ENCODE measurements around the gene S100P. TPM values are rescaled to one million over a fixed set of nuclear protein-coding genes. Genes with fewer than 3 reads are reported as not detected.

S100P gene
- polyA plus RNA-seq, 1 experiment: 0.06 TPM

DNA sequence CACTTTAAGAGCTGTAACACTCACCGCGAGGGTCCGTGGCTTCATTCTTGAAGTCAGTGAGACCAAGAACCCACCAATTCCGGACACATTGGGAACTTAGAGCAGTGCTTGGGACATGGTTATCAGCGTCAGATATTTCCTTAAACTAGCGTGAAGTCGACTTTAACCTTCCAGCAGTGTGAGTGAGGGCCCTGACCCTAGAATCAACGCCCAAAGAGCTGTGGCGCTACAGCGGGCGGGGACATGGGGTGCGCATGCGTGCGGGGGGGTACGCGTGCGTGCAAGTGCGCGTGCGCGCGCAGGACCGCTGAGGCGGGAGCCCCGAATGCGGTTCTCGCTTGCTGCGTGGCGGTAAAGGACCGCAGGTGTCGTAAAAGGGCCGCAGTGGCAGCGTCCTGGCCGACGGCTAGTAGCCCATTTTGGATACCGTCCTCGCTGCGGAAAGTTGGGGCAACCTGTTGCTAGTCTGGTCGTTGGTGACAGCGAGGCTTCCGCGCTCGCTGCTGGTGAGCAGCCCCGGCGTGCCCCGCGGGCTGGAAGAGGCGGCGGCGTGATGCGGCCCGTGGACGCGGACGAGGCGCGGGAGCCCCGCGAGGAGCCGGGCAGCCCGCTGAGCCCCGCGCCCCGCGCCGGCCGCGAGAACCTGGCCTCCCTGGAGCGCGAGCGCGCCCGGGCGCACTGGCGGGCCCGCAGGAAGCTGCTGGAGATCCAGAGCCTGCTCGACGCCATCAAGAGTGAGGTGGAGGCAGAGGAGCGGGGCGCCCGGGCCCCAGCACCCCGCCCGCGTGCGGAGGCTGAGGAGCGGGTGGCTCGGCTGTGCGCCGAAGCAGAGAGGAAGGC is 19.8 kb upstream of the S100P start:
- Histone ChIP-seq H3K4me3 (ENCODE audit: low read depth, low read length) (peak overlapping the region; percentile 63), H3K27me3 (ENCODE audit: control insufficient read depth, insufficient read depth, low read length) (no peaks in the 10 kb centered on the region), H3K36me3 (ENCODE audit: control insufficient read depth, insufficient read depth, low read length) (peaks cover 2% of the 10 kb centered on the region; the same call in 1 of the 2 replicates)
- ChIA-PET POLR2A (interaction anchor here (0.6 to 0.8 kb wide), 2 partner anchors 15 to 43 kb away, joined by 3 to 4 read pairs; no protein-coding TSS in a partner anchor), CTCF (interaction anchor here (0.6 to 2.4 kb wide), 6 partner anchors 9 to 582 kb away, joined by 3 to 7 read pairs (median 4); no protein-coding TSS in a partner anchor)
- peak; percentile 77 for DNase-seq (ENCODE audit: low read depth)
- TF ChIP-seq, protein P1, sequence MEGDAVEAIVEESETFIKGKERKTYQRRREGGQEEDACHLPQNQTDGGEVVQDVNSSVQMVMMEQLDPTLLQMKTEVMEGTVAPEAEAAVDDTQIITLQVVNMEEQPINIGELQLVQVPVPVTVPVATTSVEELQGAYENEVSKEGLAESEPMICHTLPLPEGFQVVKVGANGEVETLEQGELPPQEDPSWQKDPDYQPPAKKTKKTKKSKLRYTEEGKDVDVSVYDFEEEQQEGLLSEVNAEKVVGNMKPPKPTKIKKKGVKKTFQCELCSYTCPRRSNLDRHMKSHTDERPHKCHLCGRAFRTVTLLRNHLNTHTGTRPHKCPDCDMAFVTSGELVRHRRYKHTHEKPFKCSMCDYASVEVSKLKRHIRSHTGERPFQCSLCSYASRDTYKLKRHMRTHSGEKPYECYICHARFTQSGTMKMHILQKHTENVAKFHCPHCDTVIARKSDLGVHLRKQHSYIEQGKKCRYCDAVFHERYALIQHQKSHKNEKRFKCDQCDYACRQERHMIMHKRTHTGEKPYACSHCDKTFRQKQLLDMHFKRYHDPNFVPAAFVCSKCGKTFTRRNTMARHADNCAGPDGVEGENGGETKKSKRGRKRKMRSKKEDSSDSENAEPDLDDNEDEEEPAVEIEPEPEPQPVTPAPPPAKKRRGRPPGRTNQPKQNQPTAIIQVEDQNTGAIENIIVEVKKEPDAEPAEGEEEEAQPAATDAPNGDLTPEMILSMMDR (IDR thresholded peaks at IDR 0.05; ENCODE audit: insufficient read depth, low read depth, low read length): 0 out of 2 replicates have a peak, but pooled peaks have one; percentile 4

DNA sequence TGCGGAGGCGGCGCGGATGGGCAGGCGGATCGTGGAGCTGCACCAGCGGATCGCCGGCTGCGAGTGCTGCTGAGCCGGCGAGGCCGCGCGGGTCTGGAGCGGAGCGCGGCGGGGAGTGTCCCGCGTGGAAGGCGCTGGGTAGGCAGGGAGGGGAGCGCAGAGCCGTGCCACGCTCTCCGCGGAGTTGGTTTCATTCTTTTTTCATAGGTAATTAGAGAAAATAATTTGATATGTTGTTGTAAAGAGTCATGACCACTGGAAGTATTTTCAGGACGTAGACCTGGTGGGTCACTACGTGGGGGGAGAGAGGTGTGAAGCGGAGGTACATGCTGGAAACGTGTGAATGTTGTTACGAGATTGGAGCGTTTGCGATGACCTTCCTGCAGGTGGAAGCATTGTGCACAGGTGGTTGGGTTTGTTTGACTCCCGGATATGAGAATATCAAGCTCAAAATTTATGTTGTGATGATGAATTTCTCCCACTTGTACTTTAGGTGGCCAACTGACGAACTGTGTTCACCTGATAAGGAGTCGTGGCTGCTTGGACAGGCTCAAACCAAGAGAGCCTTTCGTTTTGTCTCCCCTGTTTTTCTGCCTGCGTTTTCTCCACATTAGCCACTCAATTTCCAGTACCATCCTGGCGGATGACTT is 19.1 kb upstream of the S100P start:
- ChIA-PET CTCF (interaction anchor here (0.6 to 2.3 kb wide), 4 partner anchors 8 to 582 kb away, joined by 3 to 6 read pairs (median 4); no protein-coding TSS in a partner anchor), POLR2A (interaction anchor here (0.6 to 0.8 kb wide), 3 partner anchors 16 to 160 kb away, joined by 3 to 4 read pairs (median 3); no protein-coding TSS in a partner anchor)
- H3K27me3 ChIP-seq (ENCODE audit: control insufficient read depth, insufficient read depth, low read length): no peaks in the 10 kb centered on the region
- no peak for DNase-seq (ENCODE audit: low read depth)
- peaks cover 2% of the 10 kb centered on the region; the same call in 1 of the 2 replicates for H3K36me3 ChIP-seq (ENCODE audit: control insufficient read depth, insufficient read depth, low read length)
- TF ChIP-seq, protein P1 (IDR thresholded peaks at IDR 0.05; ENCODE audit: insufficient read depth, low read depth, low read length): peak; percentile 35; the same call in 1 of the 2 replicates
- peak overlapping the region; percentile 63 for H3K4me3 ChIP-seq (ENCODE audit: low read depth, low read length)

GRCh38 chr4:6676722-6677558 is 16.7 kb upstream of the S100P start:
- no peak overlapping the region for H3K4me3 ChIP-seq (ENCODE audit: low read depth, low read length)
- CTCF ChIA-PET: interaction anchor here (0.6 to 0.7 kb wide), 2 partner anchors 17 to 100 kb away, joined by 3 to 4 read pairs; no protein-coding TSS in a partner anchor

DNA sequence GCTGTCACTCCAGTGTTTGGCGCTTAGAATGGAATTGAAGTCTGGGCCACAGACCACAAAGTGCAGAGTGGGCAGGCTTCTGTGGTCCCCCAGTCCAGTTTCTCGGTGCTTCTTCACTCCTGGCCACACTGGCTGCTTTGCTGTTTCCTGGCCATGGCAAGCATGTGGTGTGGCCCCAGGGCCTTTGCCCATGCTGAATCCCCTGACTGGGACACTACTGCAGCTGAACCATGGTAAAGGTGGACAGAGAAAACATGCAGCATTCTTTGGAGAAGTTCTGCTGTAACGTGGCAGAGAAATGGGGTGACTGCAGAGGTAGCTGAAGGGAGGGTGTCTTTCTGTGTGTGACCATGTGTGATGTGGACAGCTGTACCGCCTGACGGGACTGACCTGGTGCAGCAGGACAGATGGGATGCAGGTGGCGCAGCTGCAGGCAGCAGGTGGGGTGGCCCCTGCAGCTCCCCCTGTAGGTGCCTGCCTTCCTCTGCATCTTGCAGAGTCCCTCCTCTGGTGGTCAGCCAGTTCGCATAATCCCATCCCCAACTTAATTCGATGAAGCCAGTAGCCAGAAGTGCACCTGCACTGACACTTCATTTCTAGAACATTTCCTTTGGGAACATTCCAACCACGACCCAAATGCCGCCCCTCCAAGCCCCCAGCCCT is 13.2 kb upstream of the S100P start:
- peaks cover 4% of the 10 kb centered on the region for H3K36me3 ChIP-seq (ENCODE audit: control insufficient read depth, insufficient read depth, low read length)
- H3K27me3 ChIP-seq (ENCODE audit: control insufficient read depth, insufficient read depth, low read length): no peaks in the 10 kb centered on the region
- CTCF ChIA-PET: interaction anchor here (0.7 to 1.1 kb wide), 3 partner anchors 9 to 36 kb away, joined by 3 to 6 read pairs (median 3); no protein-coding TSS in a partner anchor
- no peak for DNase-seq (ENCODE audit: low read depth)
- no peak overlapping the region for H3K4me3 ChIP-seq (ENCODE audit: low read depth, low read length)
- TF ChIP-seq, protein P1 (IDR thresholded peaks at IDR 0.05; ENCODE audit: insufficient read depth, low read depth, low read length): 0 out of 2 replicates have a peak, but pooled peaks have one; percentile 14
- POLR2A ChIA-PET: no interaction called here

More at GRCh38 chr4:6676722-6677558, 16.7 kb upstream of the S100P start:
- no peaks in the 10 kb centered on the region for H3K27me3 ChIP-seq (ENCODE audit: control insufficient read depth, insufficient read depth, low read length)
- POLR2A ChIA-PET: interaction anchor here (0.7 kb wide), 1 partner anchor 91 kb away, joined by 3 read pairs; no protein-coding TSS in a partner anchor
- H3K36me3 ChIP-seq (ENCODE audit: control insufficient read depth, insufficient read depth, low read length): peaks cover 4% of the 10 kb centered on the region
- DNase-seq (ENCODE audit: low read depth): no peak
- TF ChIP-seq, protein P1 (IDR thresholded peaks at IDR 0.05; ENCODE audit: insufficient read depth, low read depth, low read length): no peak
